Hematopoietic multipotent progenitor cell treated with erythropoietin and hydrocortisone succinate and interleukin-3 and kit ligand, for 6 days (in vitro differentiated cells): ENCODE results near the gene VSIG2.

ENCODE experiments used
- DNase-seq: peaks from one replicate; pipeline ENCODE4 v3.0.0-alpha.2; 2015

The VSIG2 gene

GRCh38 chr11:124763156-124763947, 11.3 kb upstream of the VSIG2 start:
- DNase-seq: peak; percentile 88

- DNase-seq: no peak
Measured at GRCh38 chr11:124762624-124763155, 10.6 kb upstream of the VSIG2 start.

DNA sequence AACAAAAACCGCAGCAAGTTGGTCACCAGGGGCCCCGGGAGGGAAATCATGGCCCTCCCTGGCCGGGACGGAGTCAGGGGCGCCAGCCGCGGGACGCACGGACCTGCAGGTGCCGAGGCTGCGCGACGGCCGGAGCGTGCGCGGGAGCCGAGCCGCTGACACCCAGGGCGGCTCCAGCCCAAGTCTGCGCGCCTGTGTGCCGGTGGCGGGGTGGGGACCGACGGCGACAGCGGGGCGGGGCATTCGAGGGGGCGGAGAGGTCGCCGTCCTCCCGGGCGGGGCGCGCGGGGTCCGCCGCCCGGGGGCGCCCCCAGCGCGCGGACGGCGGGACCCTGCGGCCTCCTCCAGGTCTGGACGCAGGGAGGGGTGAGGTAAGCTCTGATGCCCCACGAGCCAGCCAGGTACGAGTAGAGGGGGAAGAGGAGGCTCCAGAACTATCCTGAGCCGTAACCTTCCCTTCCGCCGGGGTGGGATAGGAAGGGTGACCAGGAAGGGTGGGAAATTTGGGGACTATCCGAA, 10.1 kb upstream of the VSIG2 start, which contains the start of gene ESAM:
TSS of gene ESAM (minus strand) at position 186 of the 519 bp plus-strand sequence. CDS start at position 50, 136 bp downstream.
- peak; percentile 75 for DNase-seq

DNA sequence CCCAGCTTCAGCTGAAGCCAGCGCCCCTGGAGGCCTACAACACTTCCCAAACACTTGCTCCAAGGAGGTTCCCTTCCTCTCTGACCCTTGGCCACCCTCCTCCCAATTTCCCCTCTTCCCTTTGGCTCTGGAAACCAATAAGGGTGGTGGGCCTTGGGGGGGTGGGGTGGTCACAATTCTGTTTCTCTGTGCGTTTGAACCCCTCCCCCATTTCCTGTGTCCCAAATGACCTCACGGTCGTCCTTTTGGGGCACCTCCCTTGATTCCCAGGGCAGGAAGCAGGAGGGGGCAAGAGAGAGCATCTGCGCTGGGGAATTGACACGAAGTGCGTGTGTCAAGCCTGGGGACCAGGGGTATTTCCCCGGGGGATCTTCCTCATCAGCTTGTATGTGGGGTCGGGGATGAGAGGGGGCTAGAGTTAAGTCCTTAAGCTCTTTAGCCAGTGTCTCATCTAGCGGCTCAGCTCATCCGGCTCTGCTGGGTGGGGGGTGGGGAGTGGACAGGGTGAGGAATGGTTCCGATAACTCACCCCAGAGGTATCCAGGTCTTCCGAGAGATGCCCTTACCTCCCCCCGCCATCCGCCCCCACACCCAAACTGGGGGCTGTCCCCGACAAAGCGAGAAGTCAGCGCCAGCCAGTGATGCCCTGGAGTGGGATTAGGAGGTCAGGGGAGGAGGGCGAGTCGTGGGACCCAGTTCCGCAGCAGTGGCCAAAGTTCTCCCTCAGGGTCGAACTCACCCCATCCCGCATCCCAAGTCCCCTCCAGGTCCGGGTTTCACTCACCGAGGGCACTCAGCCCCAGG, 9.4 kb upstream of the VSIG2 start:
- DNase-seq: no peak

GRCh38 chr11:124760806-124761205, 8.8 kb upstream of the VSIG2 start:
- DNase-seq: no peak

GRCh38 chr11:124760205-124760652, 8.2 kb upstream of the VSIG2 start:
- DNase-seq: peak; percentile 27

DNA sequence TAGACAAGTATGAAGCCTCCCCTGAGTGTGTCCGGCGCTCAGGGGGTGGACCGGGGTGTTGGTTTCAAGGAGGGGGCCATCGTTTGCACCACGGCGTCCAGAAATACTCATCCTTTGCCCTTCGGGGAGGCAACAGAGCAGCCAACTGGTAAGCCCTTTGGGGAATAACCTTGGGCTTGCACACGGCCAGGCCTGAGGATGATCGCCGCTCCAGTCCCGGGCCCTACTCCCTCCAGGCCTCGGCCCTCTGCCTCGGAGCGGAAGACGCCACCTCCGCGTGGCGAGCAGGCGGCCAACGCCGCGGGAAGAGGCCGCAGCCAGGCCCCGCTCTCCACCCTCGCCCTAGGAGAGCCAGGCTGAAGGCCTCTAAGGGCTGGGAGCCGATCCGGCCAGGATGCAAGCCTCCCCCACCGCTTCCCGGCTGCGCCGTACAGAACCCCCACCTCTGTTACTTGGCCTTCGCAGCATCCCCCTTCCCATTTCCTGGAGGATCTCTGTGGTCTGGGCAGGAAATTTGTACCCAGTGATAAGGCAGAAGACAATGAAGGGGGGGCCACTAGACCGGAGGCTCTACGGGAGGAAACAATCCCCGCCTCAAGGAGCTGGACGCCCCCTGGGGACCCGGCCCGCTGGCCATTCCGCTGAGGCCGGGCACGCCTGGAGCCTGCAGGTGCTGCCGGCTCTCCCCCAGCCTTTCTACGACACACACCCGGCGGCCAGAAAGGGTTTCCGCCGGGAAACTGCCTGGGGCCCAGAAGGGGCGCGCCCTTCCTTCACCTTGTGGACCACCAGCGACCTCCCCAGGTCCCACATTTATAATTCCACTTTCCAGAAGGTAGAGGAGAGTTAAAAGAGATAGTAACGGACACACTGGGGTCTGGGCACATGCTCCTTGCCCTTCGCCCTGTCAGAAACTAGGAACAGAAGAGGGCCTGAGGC, 7.5 kb upstream of the VSIG2 start:
- no peak for DNase-seq

DNA sequence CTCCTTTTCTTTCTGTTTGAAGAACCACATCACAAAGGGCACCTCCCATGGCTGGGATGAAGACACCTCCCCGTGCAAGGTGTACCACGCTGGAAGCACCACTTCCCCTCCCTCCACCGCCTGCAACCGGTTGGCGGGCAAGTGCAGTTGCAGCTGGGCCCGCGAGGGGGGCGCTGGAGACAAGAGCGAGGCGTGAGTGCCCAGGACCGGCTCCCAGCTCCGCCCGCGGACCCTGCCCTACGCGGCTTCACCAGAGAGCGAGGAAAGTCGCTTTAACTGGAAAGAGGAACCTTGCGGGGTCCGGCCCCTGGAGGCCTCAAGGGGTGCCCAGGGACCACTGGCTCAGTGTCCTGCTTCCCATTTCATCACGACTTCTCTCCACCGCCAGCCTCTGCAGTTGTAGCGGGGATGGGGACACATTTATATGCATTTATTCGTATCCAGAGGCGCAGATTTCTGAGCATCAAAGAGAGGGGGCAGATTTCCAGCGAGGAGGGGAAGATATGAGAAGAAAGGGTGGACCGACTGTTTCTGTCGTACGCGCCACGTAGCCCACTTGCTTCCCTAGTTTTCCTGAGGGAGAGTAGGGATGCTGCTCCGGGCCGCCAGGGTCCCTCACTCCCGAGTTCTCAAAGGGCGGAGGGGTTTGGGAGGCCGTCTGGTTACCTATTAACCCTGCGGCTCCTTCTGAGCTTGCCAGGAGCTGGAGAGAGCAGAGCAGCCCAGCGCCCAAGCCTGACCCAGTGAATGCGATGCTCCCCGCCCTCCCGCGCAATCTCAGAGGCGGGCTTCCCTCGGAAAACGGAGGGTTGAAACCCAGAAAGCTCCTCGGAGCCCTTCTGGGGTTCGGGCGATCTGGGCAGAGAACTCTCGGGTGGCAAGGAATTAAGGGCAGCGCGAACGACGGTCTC, 6.6 kb upstream of the VSIG2 start:
- peak; percentile 90 for DNase-seq

DNA sequence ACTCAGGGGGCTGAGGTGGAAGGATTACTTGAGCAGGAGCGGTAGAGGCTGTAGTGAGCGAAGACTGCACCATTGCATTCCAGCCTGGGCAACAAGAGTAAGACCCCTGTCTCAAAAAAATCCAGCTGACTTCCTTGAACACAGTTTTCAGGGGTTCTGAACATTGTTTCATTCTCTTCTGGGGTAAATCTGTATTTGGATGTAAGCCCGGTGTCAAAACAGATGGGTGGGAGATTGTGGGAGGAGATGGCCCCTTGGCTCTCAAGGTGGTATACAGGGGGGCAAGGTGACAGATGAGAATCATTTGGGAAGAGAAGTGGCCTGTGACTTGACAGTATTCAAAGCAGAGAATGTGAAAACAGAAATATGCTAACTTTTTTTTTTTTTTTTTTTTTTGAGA, 5.3 kb upstream of the VSIG2 start:
- DNase-seq: no peak

DNA sequence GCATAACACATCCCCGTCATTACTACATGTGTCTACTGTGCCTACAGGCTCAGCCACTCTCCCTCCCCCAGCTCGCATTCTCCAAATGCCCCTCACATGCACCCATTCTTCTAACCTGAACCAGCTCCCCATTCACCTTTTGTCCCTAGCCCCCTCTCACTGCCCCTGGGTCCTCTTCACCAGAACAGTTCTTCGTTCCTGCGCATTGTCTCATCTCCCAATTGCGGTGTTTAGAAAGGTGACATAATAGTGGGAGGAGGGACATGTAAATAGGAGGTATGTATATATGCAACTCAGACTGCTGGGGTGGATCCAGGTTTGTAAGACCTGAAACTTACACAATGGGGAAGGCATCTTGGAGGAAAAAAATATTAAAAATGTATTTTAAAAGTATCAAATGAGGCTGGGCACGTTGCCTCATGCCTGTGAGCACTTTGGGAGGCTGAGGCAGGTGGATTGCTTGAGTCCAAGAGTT, 4.7 kb upstream of the VSIG2 start:
- no peak for DNase-seq

DNA sequence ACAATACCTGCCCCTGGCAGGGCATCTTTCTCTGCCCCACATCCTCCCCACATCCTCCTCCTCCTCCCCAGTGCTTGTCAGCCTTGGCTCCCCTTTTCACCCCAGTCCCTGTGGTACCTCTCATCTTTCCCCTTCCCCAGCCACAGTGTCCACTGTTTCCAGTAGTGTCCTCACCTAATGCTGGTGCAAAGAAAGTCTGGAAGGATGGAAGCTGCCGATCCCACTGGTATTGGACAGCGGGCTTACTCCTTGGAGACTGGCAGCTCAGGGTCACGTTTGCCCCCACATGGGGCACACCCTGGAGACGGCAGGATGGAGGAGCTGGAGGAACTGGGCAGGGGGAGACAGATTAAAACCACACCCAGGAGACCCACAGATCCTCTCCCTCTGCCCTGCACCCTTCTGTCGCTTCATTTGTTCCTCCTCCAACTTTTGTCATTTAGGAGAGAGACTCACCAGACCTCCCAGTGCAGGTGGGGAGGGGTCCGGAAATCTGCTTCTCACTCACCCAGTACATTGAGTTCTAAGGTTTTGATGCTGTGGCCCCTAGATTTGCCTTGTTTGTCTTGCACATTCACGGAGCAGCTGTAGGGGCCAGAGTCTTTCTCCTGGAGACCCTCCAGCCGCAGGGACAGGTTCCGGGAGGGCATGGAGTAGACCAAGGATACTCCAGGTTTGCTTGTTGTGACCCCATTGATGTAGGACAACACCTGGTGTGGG, 4.1 kb upstream of the VSIG2 start:
- no peak for DNase-seq

DNA sequence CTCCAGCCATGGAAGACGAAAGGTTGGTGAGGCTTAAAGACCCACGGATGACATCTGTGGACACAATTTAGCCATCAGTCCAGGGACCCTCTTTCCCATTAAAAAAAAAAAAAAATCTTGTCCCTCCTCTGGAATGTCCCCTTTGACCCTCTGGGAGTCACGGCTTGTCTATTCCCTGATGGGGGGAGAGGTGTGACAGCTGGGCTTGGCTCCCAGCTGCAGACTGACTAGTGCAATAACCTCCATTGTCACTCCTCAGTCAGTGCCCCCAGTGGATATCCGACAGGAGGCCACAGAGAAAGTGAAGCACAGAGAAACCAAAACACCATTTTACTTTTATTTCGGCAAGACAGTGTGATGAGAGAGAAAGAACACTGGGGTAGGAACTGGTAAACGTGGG, 2.7 kb upstream of the VSIG2 start:
- no peak for DNase-seq

DNA sequence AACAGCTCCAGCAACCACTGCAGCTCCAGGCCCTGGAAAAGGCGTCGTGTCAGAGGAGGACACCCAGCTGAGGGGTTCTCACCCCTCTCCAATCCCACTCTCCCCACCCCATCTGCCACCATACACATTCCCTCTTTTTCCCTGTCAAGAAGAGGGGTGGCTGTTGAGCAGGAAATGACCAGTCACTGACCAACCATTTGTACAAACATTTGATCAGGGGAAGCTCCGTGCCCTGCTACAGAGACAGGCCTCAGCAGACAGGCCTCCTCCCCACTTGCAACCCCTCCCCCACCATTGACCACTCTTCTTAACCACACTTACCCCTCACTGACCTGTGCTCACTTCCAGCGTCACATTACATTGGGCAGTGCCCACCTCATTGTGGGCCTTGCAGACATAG, 2.3 kb upstream of the VSIG2 start:
- DNase-seq: no peak

- DNase-seq: no peak
Measured at GRCh38 chr11:124753624-124754023, 1.6 kb upstream of the VSIG2 start.

DNA sequence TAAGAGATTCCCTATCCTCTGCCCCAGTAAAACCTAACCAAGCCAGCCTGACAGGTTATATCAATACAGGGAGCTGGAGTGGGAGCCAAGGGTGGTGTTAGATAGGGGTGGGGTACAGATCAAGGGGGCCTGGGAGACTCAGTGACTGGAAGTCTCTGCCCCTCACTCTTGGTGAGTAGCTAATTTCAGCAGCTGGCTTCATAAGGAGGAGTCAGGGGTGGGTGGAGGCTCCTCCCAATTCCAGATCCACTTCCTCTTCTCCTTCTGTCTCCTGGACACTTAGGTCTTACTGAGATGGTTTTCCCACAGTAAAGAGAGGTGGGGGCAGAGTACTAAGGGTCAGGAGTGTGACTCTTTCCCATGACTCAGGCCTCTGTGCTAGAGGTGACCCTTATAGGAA, 1.1 kb upstream of the VSIG2 start:
- no peak for DNase-seq

GRCh38 chr11:124752471-124753102, 532 bp upstream of the VSIG2 start:
- no peak for DNase-seq

GRCh38 chr11:124751391-124751740, 689 bp downstream of the VSIG2 start:
- no peak for DNase-seq

DNA sequence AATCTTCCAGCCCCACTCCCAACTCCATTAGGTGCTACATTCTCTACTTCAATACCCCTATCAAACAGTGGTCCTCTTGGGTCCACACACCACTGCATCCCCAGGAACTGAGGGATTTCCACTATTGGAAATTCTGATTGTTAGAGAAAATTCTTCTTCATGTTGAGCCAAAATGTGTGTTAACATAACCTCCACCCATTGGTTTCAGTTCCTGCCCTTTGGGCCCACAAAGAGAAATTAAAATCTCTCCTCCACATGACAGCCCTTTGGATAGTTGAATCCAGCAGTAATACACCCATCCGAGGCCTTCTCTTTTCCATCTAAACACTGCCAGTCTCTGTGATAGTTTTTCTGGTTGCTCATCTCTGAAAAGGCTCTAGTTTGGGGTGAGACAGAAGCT, 2.1 kb downstream of the VSIG2 start:
- DNase-seq: no peak

DNA sequence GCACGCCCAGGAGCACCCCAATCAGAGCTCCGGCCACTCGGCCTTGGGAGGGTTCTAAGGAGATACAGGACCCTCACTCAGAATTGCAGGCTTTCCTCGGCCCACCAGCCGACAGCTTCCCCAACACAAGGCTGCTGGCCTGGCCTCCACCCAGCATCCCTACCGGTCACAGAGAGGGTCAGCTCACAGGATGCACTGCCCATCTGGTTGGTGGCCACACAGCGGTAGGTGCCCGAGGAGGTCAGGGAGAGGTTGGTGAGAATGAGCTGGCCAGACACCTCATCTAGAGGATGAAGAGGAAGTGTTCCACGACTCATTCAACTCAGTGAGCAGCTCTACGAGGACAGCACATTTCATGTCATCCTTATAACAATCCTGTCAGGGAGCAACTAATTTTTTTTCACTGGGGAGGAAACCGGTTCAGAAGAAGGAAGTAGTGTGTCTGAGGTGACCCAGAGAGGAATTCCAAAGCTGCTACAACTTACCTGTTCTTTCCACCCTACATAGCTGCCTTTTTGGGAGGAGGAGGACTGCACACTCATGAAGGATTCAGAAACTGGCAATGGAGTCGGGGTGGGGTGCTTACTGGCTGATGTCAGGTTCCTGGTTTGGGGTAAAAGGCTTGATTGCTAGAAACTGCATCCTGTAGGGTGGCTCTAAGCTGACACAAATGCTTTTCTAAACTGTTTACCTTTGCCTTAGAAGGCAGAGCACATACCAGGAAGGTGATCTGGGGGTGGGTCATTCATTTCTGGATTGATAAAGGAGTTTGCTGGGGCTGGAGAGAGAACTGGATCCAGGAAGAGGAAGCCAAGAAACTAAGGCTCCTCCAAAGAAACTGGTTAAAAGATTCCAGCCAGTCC, 3.3 kb downstream of the VSIG2 start:
- no peak for DNase-seq
